Endothelial cell of umbilical vein (primary cell): ENCODE measurements around the gene CNTNAP2.

ENCODE experiments used
- CTCF ChIP-seq, 2 donors: IDR thresholded peaks; 1 replicate in 1 of 2; 2 replicates in 1 of 2; pipeline ENCODE4 v1.5.1; 2011; ENCODE audit warnings: low read length in 2 of 2, mild to moderate bottlenecking in 2 of 2, moderate library complexity in 2 of 2, control low read depth in 1 of 2, inconsistent platforms in 1 of 2, low read depth in 1 of 2; ENCODE audit not compliant: insufficient read depth in 1 of 2; ENCODE audit errors: extremely low read depth in 1 of 2
- EZH2 ChIP-seq: IDR thresholded peaks from 2 replicates; pipeline ENCODE4 v1.6.1; 2012; ENCODE audit warnings: borderline replicate concordance, low read depth, mild to moderate bottlenecking, moderate library complexity, low read length, inconsistent platforms; ENCODE audit not compliant: severe bottlenecking
- JUN ChIP-seq: IDR thresholded peaks from 2 replicates; pipeline ENCODE4 v1.6.1; 2011; ENCODE audit warnings: borderline replicate concordance, low read depth; ENCODE audit not compliant: insufficient read length, insufficient read depth
- POLR2A ChIP-seq: IDR thresholded peaks from 2 replicates; pipeline ENCODE4 v1.6.1; 2012; ENCODE audit warnings: low read depth, mild to moderate bottlenecking, control low read depth, low read length

- TF ChIP-seq CTCF (IDR thresholded peaks at IDR 0.05; ENCODE audit: extremely low read depth in 1 of 2, insufficient read depth in 1 of 2, low read depth in 1 of 2, low read length in 2 of 2): no peak
- no peak for TF ChIP-seq EZH2
- no peak for TF ChIP-seq POLR2A
- no peak for TF ChIP-seq JUN
Observed at GRCh38 chr7:148336411-148336810, 2219.8 kb downstream of the CNTNAP2 start.
